A549 (cell line): ENCODE measurements around the gene MAPK12. TPM values are rescaled to one million over a fixed set of nuclear protein-coding genes. Genes with fewer than 3 reads are reported as not detected.

Source experiments
- ATAC-seq, 2 experiments: fragments of 200-7000 bp in 1 of 2; fragments of >200 bp in 1 of 2; cut with Nextera tagmentation in 1 of 2; cut with Tn5 transposase in 1 of 2; 3 replicates each; pipeline versions ENCODE4 v1.8.0 to v1.9.1; 2018 to 2020; ENCODE audit warnings: mild to moderate bottlenecking in 1 of 2, moderate library complexity in 1 of 2
- CTCF ChIA-PET: fragments of 300-600 bp; sonication (Branson Sonifier 250); formaldehyde crosslinking; extraction: SDS; loops from one replicate; lab custom pipeline; 2021; ENCODE audit warnings: antibody characterized with exemption, inconsistent platforms; lab: Yijun Ruan, JAX
- POLR2A ChIA-PET: fragments of 350-600 bp; formaldehyde crosslinking; extraction: SDS; loops from one replicate; lab custom pipeline; 2021; ENCODE audit warnings: antibody characterized with exemption, inconsistent platforms; lab: Yijun Ruan, JAX
- DNase-seq, 2 experiments: peaks; one replicate each; pipeline versions ENCODE4 v3.0.0 to v3.0.0-alpha.2; 2011 to 2016; ENCODE audit warnings: low read depth in 1 of 2, low spot score in 1 of 2
- FAIRE-seq: peaks from 2 replicates; lab custom pipeline; 2011; peaks lifted over from hg19 to GRCh38; lab: Jason Lieb, UNC
- H3K27ac ChIP-seq, 2 experiments: fragments of >200 bp; sonication (Bioruptor Twin); formaldehyde crosslinking; 3 replicates each; pipeline ENCODE4 v1.5.1; 2016 to 2017
- H3K4me1 ChIP-seq: fragments of >200 bp; sonication (Bioruptor Twin); formaldehyde crosslinking; 3 replicates; pipeline ENCODE4 v1.6.1; 2016
- H3K4me2 ChIP-seq: fragments of >200 bp; sonication (Bioruptor Twin); formaldehyde crosslinking; 3 replicates; pipeline ENCODE4 v1.6.1; 2016
- H3K4me3 ChIP-seq: fragments of >200 bp; sonication (Bioruptor Twin); formaldehyde crosslinking; 3 replicates; pipeline ENCODE4 v1.5.1; 2016
- H3K9me3 ChIP-seq: fragments of >200 bp; sonication (Bioruptor Twin); formaldehyde crosslinking; 3 replicates; pipeline ENCODE4 v1.6.1; 2016
- ATOH8 ChIP-seq: fragments of 250-450 bp; sonication (Bioruptor Pico); IDR thresholded peaks from 2 replicates; pipeline ENCODE4 v1.5.0; 2020; ENCODE audit warnings: low read depth, mild to moderate bottlenecking, moderate library complexity
- CBX8 ChIP-seq: fragments of 200-600 bp; sonication (generic); IDR thresholded peaks from 2 replicates; pipeline ENCODE4 v1.6.1; 2016
- CEBPB ChIP-seq, 2 experiments: fragments of >200 bp in 1 of 2; sonication (Bioruptor Twin) in 1 of 2; formaldehyde crosslinking in 1 of 2; IDR thresholded peaks; 2 replicates each; pipeline ENCODE4 v1.6.1; 2012 to 2016
- CHD2 ChIP-seq: fragments of 150-350 bp; IDR thresholded peaks from 2 replicates; pipeline ENCODE4 v1.6.1; 2014; ENCODE audit warnings: low read length; ENCODE audit not compliant: partially characterized antibody
- CHD4 ChIP-seq: fragments of 200-600 bp; sonication (generic); IDR thresholded peaks from 2 replicates; pipeline ENCODE4 v1.6.1; 2016; ENCODE audit warnings: antibody characterized with exemption, mild to moderate bottlenecking, borderline replicate concordance
- EP300 ChIP-seq, 2 experiments: fragments of >200 bp; sonication (Bioruptor Twin); formaldehyde crosslinking; IDR thresholded peaks; 2 replicates in 1 of 2; 3 replicates in 1 of 2; pipeline ENCODE4 v1.6.1; 2016 to 2017
- ESRRA ChIP-seq: fragments of 150-350 bp; IDR thresholded peaks from 2 replicates; pipeline ENCODE4 v1.6.1; 2014; ENCODE audit warnings: mild to moderate bottlenecking, low read length, borderline replicate concordance
- FOSL2 ChIP-seq, 2 experiments: fragments of 450-650 bp in 1 of 2; fragments of >200 bp in 1 of 2; sonication (Bioruptor Twin) in 1 of 2; formaldehyde crosslinking; IDR thresholded peaks; 2 replicates each; pipeline versions ENCODE4 v1.5.0 to v1.6.1; 2016 to 2020; ENCODE audit warnings: mild to moderate bottlenecking in 1 of 2, moderate library complexity in 1 of 2
- FOXS1 ChIP-seq: fragments of 250-450 bp; sonication (Bioruptor Pico); IDR thresholded peaks from 2 replicates; pipeline ENCODE4 v1.5.0; 2020; ENCODE audit warnings: mild to moderate bottlenecking, moderate library complexity
- GATA3 ChIP-seq: IDR thresholded peaks from 2 replicates; pipeline ENCODE4 v1.6.1; 2012; ENCODE audit warnings: borderline replicate concordance
- HES2 ChIP-seq: fragments of >200 bp; sonication (Bioruptor Twin); formaldehyde crosslinking; IDR thresholded peaks from 2 replicates; pipeline ENCODE4 v1.6.1; 2016
- HOXB13 ChIP-seq: fragments of 250-450 bp; sonication (Bioruptor Pico); IDR thresholded peaks from 2 replicates; pipeline ENCODE4 v1.5.0; 2020; ENCODE audit warnings: low read depth, mild to moderate bottlenecking, moderate library complexity
- JUNB ChIP-seq: fragments of >200 bp; sonication (Bioruptor Twin); formaldehyde crosslinking; IDR thresholded peaks from 2 replicates; pipeline ENCODE4 v1.6.1; 2016
- KDM1A ChIP-seq: fragments of 200-600 bp; sonication (generic); IDR thresholded peaks from 2 replicates; pipeline ENCODE4 v1.6.1; 2016; ENCODE audit warnings: low read depth, mild to moderate bottlenecking
- MAFK ChIP-seq: fragments of 450-650 bp; IDR thresholded peaks from 2 replicates; pipeline ENCODE4 v1.6.1; 2014; ENCODE audit not compliant: partially characterized antibody
- MYC ChIP-seq: IDR thresholded peaks from 2 replicates; pipeline ENCODE4 v1.6.1; 2012; ENCODE audit warnings: mild to moderate bottlenecking, inconsistent platforms, low read length, improper control_type of control experiment, borderline replicate concordance
- NPAS2 ChIP-seq: fragments of 250-450 bp; sonication (Bioruptor Pico); IDR thresholded peaks from 2 replicates; pipeline ENCODE4 v1.8.0; 2022; ENCODE audit warnings: mild to moderate bottlenecking, moderate library complexity, borderline replicate concordance
- PBX3 ChIP-seq: IDR thresholded peaks from 2 replicates; pipeline ENCODE4 v1.6.1; 2012
- POLR2AphosphoS2 ChIP-seq: conservative IDR thresholded peaks from 2 replicates; pipeline ENCODE4 v1.6.1; 2012; ENCODE audit warnings: low read length, improper control_type of control experiment, inconsistent platforms
- SMC3 ChIP-seq: fragments of >200 bp; sonication (Bioruptor Twin); formaldehyde crosslinking; IDR thresholded peaks from 3 replicates; pipeline ENCODE4 v1.6.1; 2018; ENCODE audit warnings: inconsistent platforms
- WGBS: methylation state at CpG from one replicate; pipeline ENCODE4 v1.1.6; 2017; ENCODE audit errors: missing lambda C conversion rate; 5-methylcytosine and 5-hydroxymethylcytosine counted together
- polyA plus RNA-seq, 4 experiments: library from polyadenylated mRNA; depleted of rRNA in 3 of 4; stranded (reverse); fragments of >200 nt; fragmentation: RNase III in 1 of 4; extraction: RNeasy Plus Mini Kit Qiagen cat#74134 plus additional on column Dnase treatment in 1 of 4; gene quantifications; 2 replicates in 3 of 4; 3 replicates in 1 of 4; pipeline ENCODE4 v1.2.3, GENCODE V29; 2011 to 2017
- TF ChIP-seq, protein P1 (sequence below): fragments of >200 bp; sonication (Bioruptor Twin); formaldehyde crosslinking; IDR thresholded peaks from 3 replicates; pipeline ENCODE4 v1.6.1; 2016
- TF ChIP-seq, protein P2 (sequence below): IDR thresholded peaks from 2 replicates; pipeline ENCODE4 v1.6.1; 2012; ENCODE audit warnings: low read depth, borderline replicate concordance

MAPK12 gene
- polyA plus RNA-seq, 2 of the 4 experiments (the other 2 are of a cell fraction) = 12.5 to 25.8 TPM

DNA sequence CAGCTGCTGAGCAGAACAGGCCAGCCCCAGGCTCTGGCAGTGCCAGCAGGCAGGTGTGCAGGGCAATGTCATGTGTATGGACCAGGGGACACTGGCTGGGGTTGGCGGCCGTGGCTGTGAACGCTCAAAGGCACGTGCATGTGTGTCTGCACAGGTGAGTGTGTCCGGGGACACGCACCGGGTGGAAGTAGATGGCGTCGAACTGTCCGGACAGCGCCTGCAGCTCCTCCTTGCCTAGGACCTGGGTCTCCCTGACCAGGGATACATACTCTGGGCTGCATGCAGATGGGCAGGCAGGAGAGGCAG is 11.3 kb downstream of the MAPK12 start:
- FAIRE-seq = no peak
- H3K27ac ChIP-seq = peak overlapping the region in 1 of 2 experiments; percentile 93; a peak in 4 of 6 replicates
- no peak for DNase-seq
- ChIA-PET CTCF (interaction anchor here (1.0 to 5.6 kb wide), 6 partner anchors 9 to 91 kb away, joined by 3 to 74 read pairs (median 16); partner anchors contain the start of gene DENND6B), POLR2A (interaction anchor here (0.5 to 1.5 kb wide), 2 partner anchors 9 to 51 kb away, joined by 4 read pairs; no protein-coding TSS in a partner anchor)
- peak overlapping the region; percentile 77 for H3K4me2 ChIP-seq
- 94% methylated on average over 11 of the region's 11 CpGs for WGBS
- H3K4me3 ChIP-seq = peak overlapping the region; percentile 53; the same call in 2 of the 3 replicates
- peaks cover 19% of the 10 kb centered on the region; the same call in 2 of the 3 replicates for H3K4me1 ChIP-seq
- ATAC-seq = no peak
- H3K9me3 ChIP-seq = no peaks in the 10 kb centered on the region
- no peak for TF ChIP-seq EP300 (IDR thresholded peaks at IDR 0.05)
- no peak for TF ChIP-seq SMC3
- TF ChIP-seq GATA3 = no peak
- no peak for TF ChIP-seq JUNB
- no peak for TF ChIP-seq CHD4
- TF ChIP-seq, protein P1, sequence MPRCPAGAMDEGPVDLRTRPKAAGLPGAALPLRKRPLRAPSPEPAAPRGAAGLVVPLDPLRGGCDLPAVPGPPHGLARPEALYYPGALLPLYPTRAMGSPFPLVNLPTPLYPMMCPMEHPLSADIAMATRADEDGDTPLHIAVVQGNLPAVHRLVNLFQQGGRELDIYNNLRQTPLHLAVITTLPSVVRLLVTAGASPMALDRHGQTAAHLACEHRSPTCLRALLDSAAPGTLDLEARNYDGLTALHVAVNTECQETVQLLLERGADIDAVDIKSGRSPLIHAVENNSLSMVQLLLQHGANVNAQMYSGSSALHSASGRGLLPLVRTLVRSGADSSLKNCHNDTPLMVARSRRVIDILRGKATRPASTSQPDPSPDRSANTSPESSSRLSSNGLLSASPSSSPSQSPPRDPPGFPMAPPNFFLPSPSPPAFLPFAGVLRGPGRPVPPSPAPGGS = no peak
- no peak for TF ChIP-seq FOXS1 (CRISPR knock-in tag)
- TF ChIP-seq ATOH8 (CRISPR knock-in tag) = no peak
- TF ChIP-seq CHD2 = no peak
- TF ChIP-seq MAFK = no peak
- TF ChIP-seq CBX8 = no peak
- TF ChIP-seq NPAS2 (CRISPR knock-in tag) = no peak
- TF ChIP-seq CEBPB (IDR thresholded peaks at IDR 0.05) = no peak
- TF ChIP-seq FOSL2 (IDR thresholded peaks at IDR 0.05) = no peak
- TF ChIP-seq FOSL2 (CRISPR knock-in tag; IDR thresholded peaks at IDR 0.05) = no peak
- TF ChIP-seq PBX3 = no peak
- TF ChIP-seq MYC = no peak
- TF ChIP-seq POLR2AphosphoS2 = no peak

- ATAC-seq = no peak
- H3K4me3 ChIP-seq = no peak overlapping the region
- no peaks in the 10 kb centered on the region for H3K9me3 ChIP-seq
- peak overlapping the region; percentile 77; the same call in 1 of the 3 replicates for H3K4me2 ChIP-seq
- CTCF ChIA-PET = interaction anchor here (1.0 to 5.6 kb wide), 5 partner anchors 8 to 92 kb away, joined by 3 to 74 read pairs (median 6); partner anchors contain the start of gene DENND6B
- H3K27ac ChIP-seq = peak overlapping the region in 1 of 2 experiments; percentile 93; a peak in 1 of 6 replicates
- 88% methylated on average over 14 of the region's 32 CpGs for WGBS
- DNase-seq = no peak
- POLR2A ChIA-PET = interaction anchor here (0.5 kb wide), 1 partner anchor 51 kb away, joined by 4 read pairs; no protein-coding TSS in a partner anchor
- peaks cover 19% of the 10 kb centered on the region; the same call in 2 of the 3 replicates for H3K4me1 ChIP-seq
- no peak for FAIRE-seq
- no peak for TF ChIP-seq KDM1A
- no peak for TF ChIP-seq ESRRA
- TF ChIP-seq MAFK = no peak
- no peak for TF ChIP-seq HES2
- TF ChIP-seq JUNB = no peak
- TF ChIP-seq HOXB13 (CRISPR knock-in tag) = no peak
- no peak for TF ChIP-seq NPAS2 (CRISPR knock-in tag)
- TF ChIP-seq, protein P2, sequence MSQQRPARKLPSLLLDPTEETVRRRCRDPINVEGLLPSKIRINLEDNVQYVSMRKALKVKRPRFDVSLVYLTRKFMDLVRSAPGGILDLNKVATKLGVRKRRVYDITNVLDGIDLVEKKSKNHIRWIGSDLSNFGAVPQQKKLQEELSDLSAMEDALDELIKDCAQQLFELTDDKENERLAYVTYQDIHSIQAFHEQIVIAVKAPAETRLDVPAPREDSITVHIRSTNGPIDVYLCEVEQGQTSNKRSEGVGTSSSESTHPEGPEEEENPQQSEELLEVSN = no peak
Measured at GRCh38 chr22:50249341-50250248, 11.9 kb downstream of the MAPK12 start.
